Measurements from ENCODE around the gene TNRC6C.
"Not testable (repeated sequence)": the region's sequence is repeated elsewhere in the genome, so short reads cannot be mapped to it uniquely, and the experiment has no call there.

The TNRC6C gene

DNA sequence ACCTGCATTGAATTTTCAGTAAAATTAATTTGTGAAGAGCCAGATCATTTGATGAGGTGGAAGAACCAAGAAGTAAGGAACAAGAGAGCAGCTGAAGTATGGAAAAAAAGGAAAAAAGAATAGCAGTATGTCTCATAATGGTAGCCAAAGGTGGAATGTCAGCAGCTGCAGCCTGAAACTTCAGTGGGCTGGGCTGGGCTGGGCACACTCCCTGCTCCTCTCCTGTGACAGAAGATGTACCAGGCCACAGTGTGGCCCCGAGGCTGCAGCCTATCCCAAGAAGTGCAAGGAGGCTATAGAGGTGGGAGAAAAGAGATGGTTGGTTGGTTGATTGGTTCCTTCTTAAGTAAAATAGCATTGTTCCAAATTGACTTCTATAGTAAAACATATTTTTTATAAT, 84.5 kb downstream of the TNRC6C start:
- no peak for DNase-seq (ENCODE audit: low spot score)

- no peak for DNase-seq (ENCODE audit: low spot score)
These were observed 85.9 kb downstream of the TNRC6C start for GRCh38 chr17:78044280-78044835.

- DNase-seq (ENCODE audit: low spot score): no peak
These were observed 86.8 kb downstream of the TNRC6C start for GRCh38 chr17:78045316-78045715.

- DNase-seq (ENCODE audit: low spot score): peak; percentile 24
These were observed 88.4 kb downstream of the TNRC6C start for GRCh38 chr17:78046923-78047322.

DNA sequence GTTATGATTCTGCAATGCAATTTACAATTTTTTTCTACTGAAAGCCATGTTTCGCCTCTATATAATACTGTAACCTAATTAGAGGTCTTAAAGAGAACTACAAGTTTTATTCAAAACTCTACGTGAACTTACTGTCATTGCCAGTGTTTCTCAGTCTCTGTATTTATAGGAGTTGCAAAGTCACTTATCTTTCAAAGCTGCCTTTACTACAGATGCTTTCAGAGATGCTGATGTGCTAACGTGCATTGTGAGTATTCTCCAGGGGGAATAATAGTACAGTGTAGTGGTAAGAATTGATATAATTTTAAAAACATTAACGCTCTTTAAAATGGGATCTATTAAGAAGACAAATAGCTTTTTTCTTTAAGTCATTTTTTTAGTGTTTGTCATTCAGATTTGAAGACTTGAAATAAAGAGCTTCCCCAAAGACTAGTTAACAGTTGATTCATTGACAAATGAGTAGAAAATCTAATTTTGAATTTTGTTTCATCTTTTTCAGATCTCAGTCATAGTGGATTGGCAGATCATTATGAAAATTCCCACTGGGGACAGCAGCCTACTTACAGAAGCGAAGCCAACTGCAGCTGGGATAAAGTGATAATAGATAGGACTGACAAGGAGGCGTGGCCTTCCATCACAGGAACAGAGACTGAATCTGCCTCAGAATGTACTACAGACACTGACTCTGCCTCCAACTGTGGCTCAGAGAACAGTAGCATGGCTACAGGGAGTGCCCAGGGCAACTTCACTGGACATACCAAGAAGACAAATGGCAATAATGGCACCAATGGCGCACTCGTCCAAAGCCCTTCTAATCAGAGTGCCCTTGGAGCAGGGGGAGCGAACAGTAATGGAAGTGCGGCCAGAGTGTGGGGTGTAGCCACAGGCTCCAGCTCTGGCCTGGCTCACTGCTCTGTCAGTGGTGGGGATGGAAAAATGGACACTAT, 90.1 kb downstream of the TNRC6C start:
- peak; percentile 37 for DNase-seq (ENCODE audit: low spot score)

DNA sequence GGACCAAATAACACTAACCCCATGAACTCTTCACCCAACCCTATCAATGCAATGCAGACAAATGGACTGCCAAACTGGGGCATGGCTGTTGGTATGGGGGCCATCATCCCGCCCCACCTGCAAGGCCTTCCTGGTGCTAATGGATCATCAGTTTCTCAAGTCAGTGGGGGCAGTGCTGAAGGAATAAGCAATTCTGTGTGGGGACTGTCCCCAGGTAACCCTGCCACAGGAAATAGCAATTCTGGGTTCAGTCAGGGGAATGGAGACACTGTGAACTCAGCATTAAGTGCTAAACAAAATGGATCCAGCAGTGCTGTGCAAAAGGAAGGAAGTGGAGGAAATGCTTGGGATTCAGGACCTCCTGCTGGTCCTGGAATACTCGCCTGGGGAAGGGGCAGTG, 91.1 kb downstream of the TNRC6C start:
- DNase-seq (ENCODE audit: low spot score): peak; percentile 16

DNA sequence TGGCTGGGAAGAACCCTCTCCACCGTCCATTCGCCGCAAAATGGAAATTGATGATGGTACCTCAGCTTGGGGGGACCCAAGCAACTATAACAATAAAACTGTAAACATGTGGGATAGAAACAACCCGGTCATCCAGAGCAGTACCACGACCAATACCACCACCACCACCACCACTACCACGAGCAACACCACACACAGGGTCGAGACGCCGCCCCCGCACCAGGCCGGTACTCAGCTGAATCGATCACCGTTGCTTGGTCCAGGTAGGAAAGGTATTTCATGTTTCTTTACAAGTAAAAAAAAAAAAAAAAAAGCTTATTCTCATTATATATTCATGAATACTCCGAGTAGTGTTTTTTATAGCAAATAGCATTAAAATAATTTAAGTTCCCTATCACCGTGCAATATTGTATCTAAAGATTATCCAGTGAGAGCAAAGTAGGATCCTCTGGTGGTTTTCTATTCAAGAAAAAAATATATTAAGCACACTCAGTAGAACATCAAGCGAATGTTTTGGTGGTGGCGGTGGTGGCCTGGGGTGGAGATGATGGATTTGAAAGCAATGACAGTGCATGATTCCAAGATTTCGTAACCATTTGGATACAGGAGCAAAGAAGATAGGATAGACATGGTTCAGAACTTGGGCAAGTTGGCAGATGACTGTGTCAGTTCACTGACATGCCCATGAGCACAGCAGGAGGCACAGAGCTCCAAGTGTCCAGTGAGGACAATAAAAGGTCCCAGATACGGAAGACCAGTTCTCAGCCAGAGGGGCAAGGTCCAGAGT, 92.9 kb downstream of the TNRC6C start:
- DNase-seq (ENCODE audit: low spot score): peak; percentile 17

- DNase-seq (ENCODE audit: low spot score): no peak
These were observed 95.4 kb downstream of the TNRC6C start for GRCh38 chr17:78053777-78054468.

GRCh38 chr17:78057113-78057740, 98.7 kb downstream of the TNRC6C start:
- peak; percentile 44 for DNase-seq (ENCODE audit: low spot score)

DNA sequence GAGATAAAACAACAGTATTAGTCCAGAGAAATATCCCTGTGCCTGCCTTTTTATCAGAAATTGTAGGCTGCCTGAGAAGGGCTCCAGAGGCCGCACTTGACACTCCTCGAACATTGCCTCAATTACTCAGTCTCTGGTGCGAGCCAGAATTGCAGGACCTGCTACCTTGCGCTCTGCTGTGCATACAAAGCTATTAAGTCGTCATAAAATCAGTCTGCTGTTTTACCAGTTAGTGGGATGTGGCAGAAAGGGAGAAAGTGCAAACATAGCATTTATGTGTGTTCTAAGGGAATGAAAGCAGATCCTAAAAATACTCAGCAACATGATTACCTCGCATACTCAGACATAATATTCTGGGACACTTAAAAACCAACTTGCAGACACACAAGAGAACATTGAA, 99.5 kb downstream of the TNRC6C start:
- DNase-seq (ENCODE audit: low spot score): no peak

GRCh38 chr17:78058581-78058980, 100.1 kb downstream of the TNRC6C start:
- no peak for DNase-seq (ENCODE audit: low spot score)

DNA sequence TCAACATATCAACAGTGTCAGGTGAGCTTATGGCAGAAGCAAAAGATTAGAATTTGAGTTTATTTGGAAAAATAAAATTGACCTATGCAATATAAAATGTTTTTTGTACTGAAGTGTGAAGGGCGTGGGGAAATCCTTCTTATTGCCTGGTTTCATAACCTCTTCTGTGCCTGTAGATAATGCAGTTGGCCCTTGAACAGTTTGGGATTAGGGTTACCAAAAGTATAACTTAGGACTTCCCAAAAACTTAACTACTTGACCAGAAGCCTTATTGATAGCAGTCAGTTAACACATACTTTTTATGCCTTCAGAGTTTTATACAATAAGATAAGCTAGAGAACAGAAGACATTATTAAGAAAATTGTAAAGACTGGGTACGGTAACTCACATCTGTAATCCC, 104.1 kb downstream of the TNRC6C start:
- DNase-seq (ENCODE audit: low spot score): no peak

- DNase-seq (ENCODE audit: low spot score): no peak
These were observed 105.0 kb downstream of the TNRC6C start for GRCh38 chr17:78063489-78063888.

DNA sequence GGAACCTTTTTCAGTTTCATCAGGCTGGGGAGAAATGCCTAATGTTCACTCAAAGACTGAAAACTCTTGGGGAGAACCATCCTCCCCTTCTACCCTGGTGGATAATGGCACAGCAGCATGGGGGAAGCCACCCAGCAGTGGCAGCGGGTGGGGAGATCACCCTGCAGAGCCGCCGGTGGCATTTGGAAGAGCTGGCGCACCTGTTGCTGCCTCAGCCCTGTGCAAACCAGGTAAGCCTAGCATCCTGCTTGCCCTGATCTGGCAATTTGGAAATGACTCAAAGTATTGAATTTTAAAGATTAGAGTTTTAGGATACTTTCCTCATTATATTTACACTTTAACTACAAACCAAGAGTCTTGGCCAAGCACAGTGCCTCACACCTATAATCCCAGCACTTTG, 106.2 kb downstream of the TNRC6C start:
- peak; percentile 23 for DNase-seq (ENCODE audit: low spot score)

GRCh38 chr17:78066976-78067375, 108.5 kb downstream of the TNRC6C start:
- DNase-seq (ENCODE audit: low spot score): not testable (repeated sequence)

- DNase-seq (ENCODE audit: low spot score): no peak
These were observed 111.2 kb downstream of the TNRC6C start for GRCh38 chr17:78069695-78070094.

- no peak for DNase-seq (ENCODE audit: low spot score)
These were observed 114.5 kb downstream of the TNRC6C start for GRCh38 chr17:78072961-78073360.

GRCh38 chr17:78075011-78075410, 116.5 kb downstream of the TNRC6C start:
- DNase-seq (ENCODE audit: low spot score): no peak

GRCh38 chr17:78075545-78075944, 117.0 kb downstream of the TNRC6C start:
- no peak for DNase-seq (ENCODE audit: low spot score)

DNA sequence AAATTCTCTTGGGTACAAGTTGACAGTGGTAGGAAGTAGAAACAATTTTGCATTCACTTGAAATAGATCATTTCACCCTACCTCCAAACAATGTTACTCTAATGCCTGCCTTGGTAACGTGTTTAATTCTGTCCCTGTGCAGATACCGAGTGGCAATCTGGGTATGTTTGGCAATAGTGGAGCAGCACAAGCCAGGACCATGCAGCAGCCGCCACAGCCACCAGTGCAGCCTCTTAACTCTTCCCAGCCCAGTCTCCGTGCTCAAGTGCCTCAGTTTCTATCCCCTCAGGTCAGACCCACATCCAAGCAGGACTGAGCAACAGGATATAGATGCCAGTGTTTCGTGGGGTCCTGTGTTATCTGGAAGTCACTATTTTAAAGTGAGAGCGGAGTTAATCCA, 120.8 kb downstream of the TNRC6C start:
- DNase-seq (ENCODE audit: low spot score): no peak

GRCh38 chr17:78081551-78081950, 123.0 kb downstream of the TNRC6C start:
- DNase-seq (ENCODE audit: low spot score): no peak
